Mononuclear cell (primary cell): Measurements from ENCODE around the gene PAFAH2. TPM values are rescaled to one million over a fixed set of nuclear protein-coding genes. Genes with fewer than 3 reads are reported as not detected.
A peak's percentile ranks its signal among the peaks of the same experiment; 100 is the strongest.

Experiments
- H3K27me3 ChIP-seq: 2 replicates; pipeline ENCODE4 v1.6.0; 2011; ENCODE audit warnings: low read length, control low read depth; ENCODE audit not compliant: insufficient read depth
- H3K4me1 ChIP-seq: 2 replicates; pipeline ENCODE4 v1.5.1; 2011; ENCODE audit warnings: mild to moderate bottlenecking, low read length, control low read depth; ENCODE audit not compliant: insufficient read depth
- H3K4me3 ChIP-seq: 2 replicates; pipeline ENCODE4 v1.5.1; 2011; ENCODE audit warnings: mild to moderate bottlenecking, low read length, moderate library complexity
- H3K9me3 ChIP-seq: 2 replicates; pipeline ENCODE4 v1.5.1; 2011; ENCODE audit warnings: low read depth, mild to moderate bottlenecking, control low read depth, low read length
- total RNA-seq: library from RNA; depleted of rRNA; stranded (reverse); fragments of >200 nt; gene quantifications from one replicate; pipeline ENCODE4 v1.2.3, GENCODE V29; 2012

PAFAH2 gene
- total RNA-seq, 1 donor = 5.8 TPM

DNA sequence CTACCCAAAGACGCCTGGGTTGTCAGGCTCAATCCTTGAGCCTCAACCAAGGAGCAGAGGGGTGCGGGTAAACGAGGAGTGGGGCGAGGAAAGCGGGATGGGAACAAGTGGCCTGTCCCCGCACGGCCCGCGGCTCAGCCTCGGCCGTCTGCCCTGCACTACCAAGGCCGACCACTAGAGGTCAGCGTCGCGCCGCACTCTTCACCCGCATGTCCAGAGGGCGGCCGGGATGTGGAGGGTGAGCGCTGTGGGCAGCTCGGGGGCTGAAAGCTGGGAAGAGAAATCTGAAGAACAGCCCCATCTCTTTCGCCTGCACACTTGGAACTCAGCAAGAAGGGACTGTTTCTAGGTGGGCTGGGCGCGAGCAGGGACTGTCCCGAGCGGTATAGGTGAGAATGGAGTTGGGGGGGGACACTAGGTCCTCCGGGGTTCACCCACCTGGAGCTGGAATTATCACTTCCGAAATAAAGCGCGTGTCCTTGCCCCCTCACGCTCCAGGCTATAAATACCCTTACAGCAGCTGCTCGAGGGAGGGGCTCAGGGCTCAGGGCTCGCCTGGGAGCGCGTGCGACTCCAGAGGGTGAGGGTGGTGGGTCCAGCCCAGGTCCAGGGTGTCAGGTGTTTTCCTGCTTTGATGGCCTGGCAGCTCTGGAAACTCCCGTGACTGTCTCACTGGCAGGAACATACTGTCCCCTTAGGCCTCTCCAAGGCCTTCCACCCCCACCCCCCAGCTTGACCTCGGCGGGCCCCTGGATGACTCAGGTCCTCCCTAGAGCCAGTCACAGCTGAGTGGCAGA is 38.3 kb upstream of the PAFAH2 start:
- no peaks in the 10 kb centered on the region for H3K27me3 ChIP-seq
- H3K4me3 ChIP-seq = peak overlapping the region; percentile 89
- peaks cover 11% of the 10 kb centered on the region for H3K4me1 ChIP-seq
- no peaks in the 10 kb centered on the region for H3K9me3 ChIP-seq

GRCh38 chr1:26035203-26035958 is 37.5 kb upstream of the PAFAH2 start:
- peaks cover 11% of the 10 kb centered on the region for H3K4me1 ChIP-seq
- H3K27me3 ChIP-seq = no peaks in the 10 kb centered on the region
- H3K9me3 ChIP-seq = no peaks in the 10 kb centered on the region
- peak overlapping the region; percentile 89 for H3K4me3 ChIP-seq

DNA sequence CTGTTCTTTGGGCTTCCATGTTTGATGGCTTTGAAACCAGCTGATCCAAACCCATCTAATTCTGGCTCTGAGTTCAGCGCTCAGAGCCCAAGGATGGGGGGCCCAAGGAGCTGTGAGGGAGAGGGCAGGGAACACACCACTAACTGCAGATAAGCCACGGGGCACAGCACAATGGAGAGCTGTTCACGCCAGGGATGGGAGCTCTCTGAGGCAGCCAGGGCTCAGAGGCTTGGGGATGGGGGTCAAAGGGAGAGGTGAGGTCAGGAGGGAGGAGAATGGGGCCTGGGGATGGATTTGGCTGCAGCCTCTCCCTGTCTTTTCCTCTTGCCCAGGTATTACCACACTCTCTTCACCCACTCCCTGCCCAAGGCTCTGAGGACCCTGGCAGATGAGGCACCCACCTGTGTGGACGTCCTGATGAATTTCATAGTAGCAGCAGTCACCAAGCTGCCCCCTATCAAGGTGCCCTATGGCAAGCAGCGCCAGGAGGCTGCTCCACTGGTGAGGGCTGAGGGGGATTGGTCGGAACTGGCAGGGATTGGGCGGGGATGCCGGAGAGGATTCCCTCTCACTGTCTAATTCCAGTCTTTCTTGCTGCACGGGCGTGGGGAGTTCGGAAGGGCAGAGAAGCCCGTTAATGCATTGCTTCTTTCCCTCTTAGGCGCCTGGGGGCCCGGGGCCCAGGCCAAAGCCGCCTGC is 36.8 kb upstream of the PAFAH2 start:
- Histone ChIP-seq H3K4me1 (peaks cover 11% of the 10 kb centered on the region), H3K27me3 (no peaks in the 10 kb centered on the region), H3K4me3 (peak overlapping the region; percentile 89), H3K9me3 (no peaks in the 10 kb centered on the region)

GRCh38 chr1:26032656-26033357 is 34.9 kb upstream of the PAFAH2 start:
- no peak overlapping the region for H3K4me3 ChIP-seq
- H3K4me1 ChIP-seq = peaks cover 11% of the 10 kb centered on the region
- H3K27me3 ChIP-seq = no peaks in the 10 kb centered on the region
- no peaks in the 10 kb centered on the region for H3K9me3 ChIP-seq

- Histone ChIP-seq H3K9me3 (no peaks in the 10 kb centered on the region), H3K4me3 (no peak overlapping the region), H3K27me3 (no peaks in the 10 kb centered on the region), H3K4me1 (peaks cover 11% of the 10 kb centered on the region)
These were observed 33.9 kb upstream of the PAFAH2 start for GRCh38 chr1:26031611-26032220.

DNA sequence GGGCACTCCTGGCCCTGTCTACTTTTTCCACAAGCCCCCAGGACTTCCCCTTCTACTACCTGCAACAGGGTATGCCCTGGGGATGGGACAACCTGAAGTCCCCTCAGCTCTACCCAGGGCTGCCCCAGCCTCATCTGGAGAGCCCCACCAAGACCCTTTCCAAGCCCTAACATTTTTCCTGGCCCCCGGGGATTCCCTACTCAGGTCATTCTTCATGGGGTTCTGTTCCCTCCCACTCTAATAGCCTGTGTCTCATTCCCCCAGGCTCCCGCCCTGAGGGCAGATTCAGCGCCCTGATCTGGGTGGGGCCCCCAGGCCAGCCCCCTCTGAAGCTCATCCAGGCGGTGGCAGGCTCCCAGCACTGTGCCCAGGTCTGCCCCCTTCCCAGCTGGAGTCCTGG is 33.3 kb upstream of the PAFAH2 start:
- H3K9me3 ChIP-seq = no peaks in the 10 kb centered on the region
- peaks cover 9% of the 10 kb centered on the region for H3K4me1 ChIP-seq
- no peak overlapping the region for H3K4me3 ChIP-seq
- H3K27me3 ChIP-seq = no peaks in the 10 kb centered on the region

DNA sequence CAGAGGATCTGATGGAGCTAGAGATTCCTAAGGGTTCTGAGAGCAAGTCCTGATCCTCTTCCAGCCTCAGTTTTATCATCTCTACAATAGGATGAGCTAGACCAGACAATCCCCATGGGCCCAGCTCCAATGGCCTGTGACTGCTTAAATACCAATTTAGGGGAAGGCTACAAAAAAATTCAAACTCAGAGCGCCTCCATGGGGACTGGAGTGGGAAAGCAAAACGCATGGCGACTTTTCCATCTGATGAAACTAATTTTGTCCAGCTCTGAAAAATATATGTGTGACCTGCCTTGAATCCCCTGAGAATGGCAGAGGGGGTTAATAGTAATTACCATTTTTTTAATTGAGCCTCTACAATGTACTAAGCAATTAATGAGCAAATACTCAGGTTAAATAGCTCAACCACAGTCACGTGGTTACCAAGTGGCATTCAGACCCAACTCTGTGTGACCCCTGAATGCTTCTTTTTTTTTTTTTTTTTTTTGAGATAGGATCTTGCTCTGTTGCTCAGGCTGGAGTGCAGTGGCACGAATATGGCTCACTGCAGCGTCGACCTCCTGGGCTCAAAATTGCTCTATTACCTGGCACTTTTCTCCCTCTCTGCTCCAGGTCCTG is 32.1 kb upstream of the PAFAH2 start:
- peaks cover 4% of the 10 kb centered on the region for H3K4me1 ChIP-seq
- H3K27me3 ChIP-seq = no peaks in the 10 kb centered on the region
- H3K9me3 ChIP-seq = no peaks in the 10 kb centered on the region
- H3K4me3 ChIP-seq = no peak overlapping the region

- no peak overlapping the region for H3K4me3 ChIP-seq
- no peaks in the 10 kb centered on the region for H3K9me3 ChIP-seq
- H3K4me1 ChIP-seq = no peaks in the 10 kb centered on the region
- H3K27me3 ChIP-seq = no peaks in the 10 kb centered on the region
These were observed 31.4 kb upstream of the PAFAH2 start for GRCh38 chr1:26029054-26029863.

DNA sequence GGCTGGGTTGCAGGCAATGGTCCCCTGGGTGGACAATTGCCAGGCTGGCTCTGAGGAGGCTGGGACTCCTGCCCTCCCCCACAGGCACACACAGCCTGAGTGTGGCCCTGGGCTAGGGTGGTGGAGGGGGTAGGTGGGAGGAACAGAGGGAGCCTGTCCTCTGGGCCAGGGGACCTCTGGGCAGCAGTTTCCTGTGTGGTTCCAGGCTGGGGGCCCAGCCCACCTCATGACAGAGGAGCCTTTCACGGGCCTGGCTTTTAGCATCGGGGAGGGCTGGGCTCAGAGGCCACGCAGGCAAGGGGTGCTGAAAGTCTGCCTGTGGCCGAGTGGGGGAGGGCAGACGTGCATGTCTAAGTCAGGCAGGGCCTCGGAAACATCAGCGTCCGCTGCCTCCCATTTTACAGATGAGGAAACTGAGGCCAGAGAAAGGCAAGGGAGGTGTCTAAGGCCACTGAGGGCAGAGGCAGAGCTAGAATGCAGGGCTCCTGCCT is 30.7 kb upstream of the PAFAH2 start:
- no peaks in the 10 kb centered on the region for H3K27me3 ChIP-seq
- H3K4me3 ChIP-seq = no peak overlapping the region
- no peaks in the 10 kb centered on the region for H3K9me3 ChIP-seq
- H3K4me1 ChIP-seq = no peaks in the 10 kb centered on the region

- Histone ChIP-seq H3K9me3 (no peaks in the 10 kb centered on the region), H3K27me3 (no peaks in the 10 kb centered on the region), H3K4me3 (no peak overlapping the region), H3K4me1 (no peaks in the 10 kb centered on the region)
These were observed 30.0 kb upstream of the PAFAH2 start for GRCh38 chr1:26027716-26028489.

DNA sequence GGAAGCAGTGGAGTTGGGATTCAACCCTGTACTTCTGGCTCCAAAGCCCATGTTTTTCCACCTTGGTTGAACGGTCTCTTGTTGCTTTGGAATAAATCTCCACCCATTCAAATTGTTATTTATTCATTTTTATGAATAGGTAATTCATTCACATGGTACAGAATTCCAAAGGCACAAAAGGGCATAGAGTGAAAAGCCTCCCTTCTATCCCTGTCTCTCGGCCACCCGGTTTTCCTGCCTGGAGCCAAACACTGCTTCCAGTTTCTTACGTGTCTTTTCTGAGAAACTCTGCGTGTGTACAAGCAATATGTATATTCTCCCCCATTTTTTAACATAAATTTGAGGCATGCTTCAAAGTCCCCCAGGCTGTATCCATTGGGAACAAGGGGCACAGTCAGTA is 27.7 kb upstream of the PAFAH2 start:
- H3K27me3 ChIP-seq = no peaks in the 10 kb centered on the region
- H3K4me1 ChIP-seq = no peaks in the 10 kb centered on the region
- no peak overlapping the region for H3K4me3 ChIP-seq
- no peaks in the 10 kb centered on the region for H3K9me3 ChIP-seq

DNA sequence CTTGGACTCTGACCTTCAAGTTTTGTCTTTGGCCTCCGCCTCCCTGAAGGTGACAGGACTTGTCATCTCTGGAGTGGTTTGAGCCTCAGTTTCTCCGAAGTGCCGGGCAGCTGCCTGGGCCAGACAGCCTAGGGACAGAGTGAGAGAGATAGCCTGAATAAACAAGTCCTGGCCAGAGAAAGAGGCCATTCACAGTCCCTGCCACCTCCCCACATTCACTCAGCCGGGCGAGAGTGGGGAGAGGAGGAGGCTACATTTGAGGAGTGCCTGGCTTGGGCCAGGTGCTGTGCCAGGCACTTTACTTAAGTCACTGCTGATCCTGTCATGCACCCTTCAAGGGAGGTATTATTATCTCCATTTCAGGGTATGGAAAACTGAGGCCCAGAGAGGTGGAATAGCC is 27.2 kb upstream of the PAFAH2 start:
- H3K9me3 ChIP-seq = no peaks in the 10 kb centered on the region
- H3K4me1 ChIP-seq = no peaks in the 10 kb centered on the region
- H3K27me3 ChIP-seq = no peaks in the 10 kb centered on the region
- no peak overlapping the region for H3K4me3 ChIP-seq

- no peak overlapping the region for H3K4me3 ChIP-seq
- no peaks in the 10 kb centered on the region for H3K9me3 ChIP-seq
- H3K4me1 ChIP-seq = no peaks in the 10 kb centered on the region
- H3K27me3 ChIP-seq = no peaks in the 10 kb centered on the region
These were observed 26.0 kb upstream of the PAFAH2 start for GRCh38 chr1:26023826-26024225.
